ENCODE results near the gene PRR5. TPM values are rescaled to one million over a fixed set of nuclear protein-coding genes. Genes with fewer than 3 reads are reported as not detected.
"Not testable (repeated sequence)": the region's sequence is repeated elsewhere in the genome, so short reads cannot be mapped to it uniquely, and the experiment has no call there.

The PRR5 gene
- total and polyA plus RNA-seq, 7 donors = 7.9 to 35.6 (median 12.7) TPM

DNA sequence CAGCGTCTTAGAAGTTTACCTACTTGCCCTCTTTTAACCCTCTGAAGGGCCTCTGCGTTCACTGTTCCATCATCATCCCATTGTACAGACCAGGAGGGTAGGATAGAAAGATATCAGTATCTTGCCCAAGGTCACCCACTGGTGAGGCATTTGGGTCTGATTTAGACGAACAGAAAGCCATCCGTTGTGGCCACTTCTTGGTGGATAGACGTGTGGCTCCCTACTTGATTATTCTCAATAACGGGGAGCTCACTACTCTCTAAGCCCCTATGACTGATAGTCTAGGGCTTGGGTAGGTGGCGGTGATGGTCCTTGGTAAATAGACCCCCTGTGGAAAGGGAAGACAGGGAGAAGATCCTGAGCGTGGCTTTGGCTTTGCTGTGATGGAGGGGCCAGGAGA lies 28.6 kb upstream of the PRR5 start:
- no peaks in the 10 kb centered on the region for H3K36me3 ChIP-seq
- no peaks in the 10 kb centered on the region for H3K9me3 ChIP-seq
- H3K27me3 ChIP-seq = peaks cover 0 to 14% (median 4%) of the 10 kb centered on the region in 3 donors
- no peak overlapping the region for H3K4me3 ChIP-seq
- peaks cover 0 to 12% (median 9%) of the 10 kb centered on the region in 4 donors for H3K4me1 ChIP-seq
- 82 to 94% methylated on average over 8 of the region's 8 CpGs for WGBS, 2 donors
- TF ChIP-seq POLR2AphosphoS5 (IDR thresholded peaks at IDR 0.05) = no peak
- TF ChIP-seq POLR2A (IDR thresholded peaks at IDR 0.05) = no peak
- no peak for TF ChIP-seq EP300 (IDR thresholded peaks at IDR 0.05)
- TF ChIP-seq, protein P1, sequence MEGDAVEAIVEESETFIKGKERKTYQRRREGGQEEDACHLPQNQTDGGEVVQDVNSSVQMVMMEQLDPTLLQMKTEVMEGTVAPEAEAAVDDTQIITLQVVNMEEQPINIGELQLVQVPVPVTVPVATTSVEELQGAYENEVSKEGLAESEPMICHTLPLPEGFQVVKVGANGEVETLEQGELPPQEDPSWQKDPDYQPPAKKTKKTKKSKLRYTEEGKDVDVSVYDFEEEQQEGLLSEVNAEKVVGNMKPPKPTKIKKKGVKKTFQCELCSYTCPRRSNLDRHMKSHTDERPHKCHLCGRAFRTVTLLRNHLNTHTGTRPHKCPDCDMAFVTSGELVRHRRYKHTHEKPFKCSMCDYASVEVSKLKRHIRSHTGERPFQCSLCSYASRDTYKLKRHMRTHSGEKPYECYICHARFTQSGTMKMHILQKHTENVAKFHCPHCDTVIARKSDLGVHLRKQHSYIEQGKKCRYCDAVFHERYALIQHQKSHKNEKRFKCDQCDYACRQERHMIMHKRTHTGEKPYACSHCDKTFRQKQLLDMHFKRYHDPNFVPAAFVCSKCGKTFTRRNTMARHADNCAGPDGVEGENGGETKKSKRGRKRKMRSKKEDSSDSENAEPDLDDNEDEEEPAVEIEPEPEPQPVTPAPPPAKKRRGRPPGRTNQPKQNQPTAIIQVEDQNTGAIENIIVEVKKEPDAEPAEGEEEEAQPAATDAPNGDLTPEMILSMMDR (IDR thresholded peaks at IDR 0.05) = no peak
- intact Hi-C loops (cut with DNase I) = no loop called here
- H3K27ac ChIP-seq = no peak overlapping the region
- no peak for DNase-seq

GRCh38 chr22:44676066-44676440 lies 26.0 kb upstream of the PRR5 start:
- H3K36me3 ChIP-seq; H3K9me3 ChIP-seq; H3K27me3 ChIP-seq; intact Hi-C loops (cut with DNase I); DNase-seq; H3K4me1 ChIP-seq; H3K27ac ChIP-seq; H3K4me3 ChIP-seq: not testable (repeated sequence)
- WGBS, 2 donors = 74 to 86% methylated on average over 6 of the region's 6 CpGs

DNA sequence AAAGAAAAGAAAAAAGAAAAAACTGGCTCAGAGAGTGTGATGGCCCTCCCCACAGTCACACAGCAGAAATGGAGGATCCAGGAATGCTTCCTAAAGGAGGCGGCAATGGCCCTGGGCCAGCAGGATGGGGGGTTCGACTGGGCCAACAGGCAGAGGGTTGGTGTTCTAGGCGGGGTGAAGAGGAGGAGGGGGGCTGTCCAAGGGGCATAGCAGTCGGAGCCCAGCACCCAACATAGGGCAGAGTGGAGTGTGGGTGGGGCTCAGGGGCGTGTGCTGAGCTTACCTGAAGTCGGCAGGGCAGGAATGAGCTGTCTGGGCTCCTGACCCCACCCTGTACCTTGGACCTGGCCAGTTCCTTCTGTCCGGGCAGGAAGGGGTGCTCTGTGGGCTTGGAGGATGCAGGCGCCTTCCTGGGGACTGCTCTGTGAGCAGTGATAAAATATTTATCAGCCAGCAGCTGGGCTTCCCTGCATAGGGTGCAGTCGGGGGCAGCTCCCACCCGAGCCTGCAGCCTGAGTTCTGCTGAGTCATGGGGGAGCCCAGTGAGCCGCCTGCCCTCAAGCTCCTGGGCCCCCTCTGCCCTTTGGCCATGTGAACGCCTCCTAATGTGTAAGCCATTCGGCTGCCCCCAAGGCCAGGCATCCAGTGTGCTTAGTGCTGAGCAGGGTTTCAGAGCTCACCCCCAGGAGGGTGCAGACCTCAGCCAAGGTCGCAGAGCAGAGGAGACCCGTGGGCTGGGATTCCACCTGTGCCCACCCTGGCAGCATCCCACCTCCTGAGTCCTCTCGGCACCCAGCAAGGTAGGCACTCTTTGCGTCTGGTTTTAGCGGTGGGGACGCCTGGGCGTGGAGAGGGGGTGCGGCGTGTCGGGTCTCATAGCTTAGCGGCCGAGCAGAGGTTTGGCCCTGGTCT lies 25.3 kb upstream of the PRR5 start:
- TF ChIP-seq EP300 (IDR thresholded peaks at IDR 0.05) (no peak), POLR2A (IDR thresholded peaks at IDR 0.05) (no peak)
- Histone ChIP-seq H3K36me3 (no peaks in the 10 kb centered on the region), H3K27me3 (no peaks in the 10 kb centered on the region), H3K4me3 (no peak overlapping the region), H3K4me1 (no peaks in the 10 kb centered on the region), H3K9me3 (no peaks in the 10 kb centered on the region), H3K27ac (no peak overlapping the region)
- WGBS, 2 donors = 7 to 24% methylated on average over 25 of the region's 25 CpGs
- no peak for DNase-seq
- intact Hi-C loops (cut with DNase I) = no loop called here

- TF ChIP-seq POLR2AphosphoS5 (IDR thresholded peaks at IDR 0.05) (no peak), EP300 (IDR thresholded peaks at IDR 0.05) (no peak), POLR2A (IDR thresholded peaks at IDR 0.05) (no peak)
- TF ChIP-seq, protein P1 (IDR thresholded peaks at IDR 0.05) = no peak
- Histone ChIP-seq H3K4me3 (no peak overlapping the region), H3K4me1 (no peaks in the 10 kb centered on the region), H3K27ac (no peak overlapping the region), H3K9me3 (no peaks in the 10 kb centered on the region), H3K36me3 (no peaks in the 10 kb centered on the region), H3K27me3 (no peaks in the 10 kb centered on the region)
- DNase-seq = no peak
- intact Hi-C loops (cut with DNase I) = no loop called here
- 16 to 39% methylated on average over 10 of the region's 10 CpGs for WGBS, 2 donors
Measured at GRCh38 chr22:44677353-44677840, 24.6 kb upstream of the PRR5 start.

DNA sequence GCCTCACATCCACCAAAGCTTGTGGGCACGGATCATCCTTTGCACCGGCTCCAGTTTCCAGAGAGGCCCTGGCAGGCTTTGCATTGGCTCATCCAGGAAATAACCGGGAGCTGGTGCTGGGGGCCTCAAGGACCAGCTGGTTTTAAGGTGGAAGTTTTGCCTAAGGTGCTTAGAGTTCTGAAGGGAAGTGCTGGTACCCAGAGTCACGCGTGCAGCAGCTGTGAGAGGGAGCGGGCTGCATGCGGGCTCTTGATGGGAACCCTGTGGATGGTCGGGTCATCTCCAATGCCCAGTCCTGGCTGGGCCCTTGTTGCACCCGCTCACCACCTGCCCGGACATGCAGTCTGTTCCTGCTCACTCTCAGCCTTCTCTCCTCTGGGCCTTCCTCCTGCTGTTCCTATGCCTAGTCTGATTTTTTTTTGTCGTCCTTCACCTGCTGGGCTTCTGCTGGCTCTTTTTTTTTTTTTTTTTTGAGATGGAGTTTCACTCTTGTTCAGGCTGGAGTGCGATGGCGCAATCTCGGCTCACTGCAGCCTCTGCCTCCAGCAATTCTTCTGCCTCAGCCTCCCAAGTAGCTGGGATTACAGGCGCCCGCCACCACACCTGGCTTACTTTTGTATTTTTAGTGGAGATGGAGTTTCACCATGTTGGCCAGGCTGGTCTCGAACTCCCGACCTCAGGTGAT lies 24.0 kb upstream of the PRR5 start:
- TF ChIP-seq EP300 (IDR thresholded peaks at IDR 0.05) = no peak
- TF ChIP-seq POLR2AphosphoS5 (IDR thresholded peaks at IDR 0.05) = no peak
- no peak for TF ChIP-seq POLR2A (IDR thresholded peaks at IDR 0.05)
- TF ChIP-seq, protein P1 (IDR thresholded peaks at IDR 0.05) = no peak
- intact Hi-C loops (cut with DNase I) = no loop called here
- 69 to 81% methylated on average over 18 of the region's 18 CpGs for WGBS, 2 donors
- H3K27me3 ChIP-seq = no peaks in the 10 kb centered on the region
- DNase-seq = no peak
- no peaks in the 10 kb centered on the region for H3K36me3 ChIP-seq
- H3K4me3 ChIP-seq = no peak overlapping the region
- H3K9me3 ChIP-seq = no peaks in the 10 kb centered on the region
- no peaks in the 10 kb centered on the region for H3K4me1 ChIP-seq
- no peak overlapping the region for H3K27ac ChIP-seq
